Smooth muscle cell (in vitro differentiated cells): Measurements from ENCODE around the gene NDUFA12. TPM values are rescaled to one million over a fixed set of nuclear protein-coding genes. Genes with fewer than 3 reads are reported as not detected.

ENCODE experiments used
- DNase-seq: peaks from one replicate; lab custom pipeline; 2025; ENCODE audit not compliant: unreplicated experiment; lab: John Stamatoyannopoulos, UW
- H2AFZ ChIP-seq: fragments of 200-600 bp; sonication (generic); 2 replicates; pipeline ENCODE4 v1.6.0; 2016; ENCODE audit warnings: antibody characterized with exemption, low read depth, mild to moderate bottlenecking
- H3F3A ChIP-seq: fragments of 200-600 bp; sonication (generic); 2 replicates; pipeline ENCODE4 v1.6.0; 2017; ENCODE audit warnings: antibody characterized with exemption, low read depth
- H3K27ac ChIP-seq: fragments of 200-600 bp; sonication (generic); 2 replicates; pipeline ENCODE4 v1.5.1; 2016; ENCODE audit warnings: low read depth, mild to moderate bottlenecking
- H3K27me3 ChIP-seq: fragments of 200-600 bp; sonication (generic); 2 replicates; pipeline ENCODE4 v1.6.1; 2016; ENCODE audit warnings: low read depth, mild to moderate bottlenecking
- H3K36me3 ChIP-seq: fragments of 200-600 bp; sonication (generic); 2 replicates; pipeline ENCODE4 v1.5.1; 2016; ENCODE audit warnings: low read depth
- H3K4me1 ChIP-seq: fragments of 200-600 bp; sonication (generic); 2 replicates; pipeline ENCODE4 v1.5.1; 2016; ENCODE audit warnings: low read depth
- H3K4me2 ChIP-seq: fragments of 200-600 bp; sonication (generic); 2 replicates; pipeline ENCODE4 v1.6.0; 2016; ENCODE audit warnings: mild to moderate bottlenecking
- H3K4me3 ChIP-seq: fragments of 200-600 bp; sonication (generic); 2 replicates; pipeline ENCODE4 v1.5.1; 2016; ENCODE audit warnings: mild to moderate bottlenecking
- H3K79me2 ChIP-seq: fragments of 200-600 bp; sonication (generic); 2 replicates; pipeline ENCODE4 v1.6.0; 2016; ENCODE audit warnings: low read depth, mild to moderate bottlenecking
- H3K9ac ChIP-seq: fragments of 200-600 bp; sonication (generic); 2 replicates; pipeline ENCODE4 v1.6.0; 2016; ENCODE audit warnings: low read depth
- H3K9me3 ChIP-seq: fragments of 200-600 bp; sonication (generic); replicated peaks from 2 replicates; pipeline ENCODE4 v1.5.1; 2016; ENCODE audit warnings: low read depth
- H4K20me1 ChIP-seq: fragments of 200-600 bp; sonication (generic); 2 replicates; pipeline ENCODE4 v1.6.0; 2016; ENCODE audit warnings: low read depth
- CTCF ChIP-seq: fragments of 200-600 bp; sonication (generic); IDR thresholded peaks from 2 replicates; pipeline ENCODE4 v1.5.1; 2017; ENCODE audit warnings: borderline replicate concordance, mild to moderate bottlenecking, antibody characterized with exemption; ENCODE audit not compliant: insufficient read depth, poor library complexity, severe bottlenecking
- WGBS: methylation state at CpG from one replicate; pipeline ENCODE4 v1.1.7; 2016; ENCODE audit warnings: low lambda C conversion rate; 5-methylcytosine and 5-hydroxymethylcytosine counted together
- polyA plus RNA-seq: library from polyadenylated mRNA; unstranded; fragments of >200 nt; fragmentation: Nextera tagmentation; extraction: Ambion mirVana; gene quantifications from 2 replicates; pipeline ENCODE4 v1.2.1, GENCODE V29; 2016
- total RNA-seq: library from RNA; depleted of rRNA; stranded (reverse); fragments of >200 nt; gene quantifications from 2 replicates; pipeline ENCODE4 v1.2.3, GENCODE V29; 2014

NDUFA12 gene
- total and polyA plus RNA-seq, 2 experiments from 2014 or later, result 236 to 300 TPM

DNA sequence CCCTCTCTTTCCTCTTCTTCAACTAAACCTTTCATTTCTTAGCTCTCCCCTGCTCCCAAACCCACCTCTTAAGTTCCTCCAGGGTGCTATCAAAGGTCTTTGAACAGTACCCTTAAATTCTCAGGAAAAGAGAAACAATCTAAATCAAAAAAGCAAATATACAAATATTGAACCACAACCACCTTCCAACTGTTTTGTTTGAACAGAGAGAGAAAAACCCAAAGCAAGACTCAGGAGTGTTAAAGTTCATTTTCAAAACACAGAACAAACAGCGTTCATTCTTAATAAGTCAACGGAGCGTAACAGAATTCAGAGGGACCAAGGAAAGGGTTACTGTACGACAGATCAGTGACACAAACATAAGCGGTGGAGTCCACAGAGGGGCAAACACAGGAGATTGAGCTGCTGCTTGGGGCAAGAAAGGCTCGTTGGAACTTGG is 73.3 kb downstream of the NDUFA12 start:
- Histone ChIP-seq H3K36me3 (no peaks in the 10 kb centered on the region), H3K27ac (no peak overlapping the region), H3K4me1 (no peaks in the 10 kb centered on the region), H3K9me3 (no peaks in the 10 kb centered on the region), H4K20me1 (no peaks in the 10 kb centered on the region), H3K4me2 (no peak overlapping the region), H3K9ac (no peak overlapping the region), H3K27me3 (no peaks in the 10 kb centered on the region), H3K79me2 (no peaks in the 10 kb centered on the region), H2AFZ (no peak overlapping the region), H3F3A (no peaks in the 10 kb centered on the region), H3K4me3 (no peak overlapping the region)
- no peak for DNase-seq
- TF ChIP-seq CTCF, result no peak
- WGBS, result 93% methylated on average over 6 of the region's 6 CpGs

- H3K9me3 ChIP-seq, result no peaks in the 10 kb centered on the region
- no peaks in the 10 kb centered on the region for H3K27me3 ChIP-seq
- H3K4me1 ChIP-seq, result no peaks in the 10 kb centered on the region
- no peak for TF ChIP-seq CTCF
- H3F3A ChIP-seq, result no peaks in the 10 kb centered on the region
- H3K27ac ChIP-seq, result no peak overlapping the region
- no peak overlapping the region for H3K9ac ChIP-seq
- H4K20me1 ChIP-seq, result no peaks in the 10 kb centered on the region
- H2AFZ ChIP-seq, result no peak overlapping the region
- 72% methylated on average over 1 of the region's 1 CpG for WGBS
- H3K79me2 ChIP-seq, result no peaks in the 10 kb centered on the region
- H3K4me2 ChIP-seq, result no peak overlapping the region
- no peaks in the 10 kb centered on the region for H3K36me3 ChIP-seq
- DNase-seq, result no peak
- no peak overlapping the region for H3K4me3 ChIP-seq
Observed at GRCh38 chr12:94929780-94930179, 73.7 kb downstream of the NDUFA12 start.

DNA sequence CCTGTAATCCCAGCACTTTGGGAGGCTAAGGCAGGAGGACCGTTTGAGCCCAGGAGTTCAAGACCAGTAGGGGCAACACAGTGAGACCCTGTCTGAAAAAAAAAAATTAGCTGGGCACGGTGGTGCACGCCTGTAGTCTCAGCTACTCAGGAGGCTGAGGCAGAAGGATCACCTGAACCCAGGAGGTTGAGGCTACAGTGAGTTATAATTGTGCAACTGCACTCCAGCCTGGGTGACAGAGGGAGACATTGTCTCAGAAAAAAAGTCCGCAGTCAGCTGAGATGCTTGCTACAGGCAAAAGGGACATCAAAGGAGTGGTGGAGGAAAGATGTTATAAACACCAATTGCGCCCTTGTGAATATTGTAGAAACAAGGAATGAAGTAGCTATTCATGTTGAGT is 77.8 kb downstream of the NDUFA12 start:
- DNase-seq, result no peak
- Histone ChIP-seq H3K27me3 (no peaks in the 10 kb centered on the region), H3K79me2 (no peaks in the 10 kb centered on the region), H3K9ac (no peak overlapping the region), H3K36me3 (no peaks in the 10 kb centered on the region), H3K27ac (no peak overlapping the region), H3K9me3 (no peaks in the 10 kb centered on the region), H2AFZ (no peak overlapping the region), H3K4me3 (no peak overlapping the region), H3F3A (no peaks in the 10 kb centered on the region), H4K20me1 (no peaks in the 10 kb centered on the region), H3K4me2 (no peak overlapping the region), H3K4me1 (no peaks in the 10 kb centered on the region)
- 93% methylated on average over 5 of the region's 5 CpGs for WGBS
- no peak for TF ChIP-seq CTCF

DNA sequence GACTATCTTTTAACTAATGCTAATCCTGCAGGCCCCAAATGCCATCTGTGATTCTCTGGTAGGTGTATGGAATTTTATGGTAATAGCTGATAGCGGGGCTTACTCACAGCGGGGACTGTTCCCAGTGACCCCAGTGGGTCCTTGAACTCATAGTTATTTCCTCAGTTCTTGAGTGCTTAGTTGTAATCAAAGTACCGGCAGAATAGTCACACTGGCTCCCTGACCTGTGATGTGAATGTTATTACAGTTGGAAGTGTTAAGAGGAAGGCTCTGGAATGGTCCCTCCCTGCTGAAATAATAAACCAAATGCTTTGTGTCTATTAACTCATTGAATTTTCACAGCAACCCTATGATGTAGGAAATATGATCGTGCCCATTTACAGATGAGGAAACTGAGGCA is 78.3 kb downstream of the NDUFA12 start:
- no peak overlapping the region for H3K9ac ChIP-seq
- no peak overlapping the region for H2AFZ ChIP-seq
- no peak overlapping the region for H3K4me2 ChIP-seq
- WGBS, result 67% methylated on average over 4 of the region's 4 CpGs
- no peaks in the 10 kb centered on the region for H4K20me1 ChIP-seq
- H3K4me1 ChIP-seq, result no peaks in the 10 kb centered on the region
- H3K36me3 ChIP-seq, result no peaks in the 10 kb centered on the region
- no peaks in the 10 kb centered on the region for H3F3A ChIP-seq
- no peaks in the 10 kb centered on the region for H3K9me3 ChIP-seq
- DNase-seq, result no peak
- no peak overlapping the region for H3K4me3 ChIP-seq
- TF ChIP-seq CTCF, result no peak
- no peaks in the 10 kb centered on the region for H3K79me2 ChIP-seq
- H3K27ac ChIP-seq, result no peak overlapping the region
- H3K27me3 ChIP-seq, result no peaks in the 10 kb centered on the region
